ENCODE data around the gene PLXNA2. TPM values are rescaled to one million over a fixed set of nuclear protein-coding genes. Genes with fewer than 3 reads are reported as not detected.

Gene PLXNA2
- total and polyA plus RNA-seq, 2 donors (not counting 1 experiment from before 2014, with no cell fraction given), result 0.31 to 1.2 TPM

DNA sequence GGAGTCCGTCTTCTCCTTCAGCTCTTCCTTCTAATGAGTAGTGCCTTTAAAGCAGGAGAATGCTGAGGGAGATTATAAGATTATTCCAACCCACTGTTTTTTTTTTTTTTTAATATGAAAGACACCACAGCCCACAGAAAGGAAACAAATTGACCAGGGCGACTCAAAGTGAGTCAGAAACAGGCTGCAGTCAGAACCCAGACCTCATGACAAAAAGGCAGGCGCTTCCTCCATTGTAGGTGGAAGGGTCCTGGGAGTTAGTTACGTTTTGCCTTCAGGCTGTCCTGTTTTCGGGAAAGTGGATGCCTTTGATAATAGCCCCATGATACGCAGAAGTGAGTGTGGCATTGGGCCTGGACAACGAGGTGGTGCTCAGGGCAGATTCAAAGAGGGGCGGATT lies 21.0 kb downstream of the PLXNA2 start:
- Histone ChIP-seq H3K27me3 (replicated peaks in 1 of 4; ENCODE audit: control extremely low read depth in 1 of 4, control insufficient read depth in 3 of 4, insufficient read depth in 4 of 4, low read length in 3 of 4) (peaks cover 0 to 7% (median 0%) of the 10 kb centered on the region in 4 experiments), H3K4me3 (ENCODE audit: control extremely low read depth in 1 of 5, extremely low read depth in 1 of 5, insufficient read depth in 1 of 5, low read depth in 2 of 5, low read length in 4 of 5) (no peak overlapping the region), H3K9me3 (ENCODE audit: control extremely low read depth in 1 of 3, control insufficient read depth in 2 of 3, insufficient read depth in 1 of 3, low read length in 2 of 3) (no peaks in the 10 kb centered on the region), H2AFZ (ENCODE audit: insufficient read depth, low read depth, low read length, poor library complexity, severe bottlenecking) (no peak overlapping the region), H3K27ac (ENCODE audit: low read length in 2 of 2) (no peak overlapping the region), H3K79me2 (ENCODE audit: control insufficient read depth, insufficient read depth, low read length) (no peaks in the 10 kb centered on the region), H3K9ac (ENCODE audit: low read length) (no peak overlapping the region), H3K4me2 (replicated peaks; ENCODE audit: low read depth, low read length, poor library complexity, severe bottlenecking) (no peak overlapping the region), H4K20me1 (ENCODE audit: control insufficient read depth, insufficient read depth, low read length, poor library complexity, severe bottlenecking) (no peaks in the 10 kb centered on the region), H3K4me1 (ENCODE audit: control insufficient read depth in 2 of 2, insufficient read depth in 2 of 2, low read length in 2 of 2) (no peaks in the 10 kb centered on the region), H3K36me3 (replicated peaks in 1 of 2; ENCODE audit: control extremely low read depth in 1 of 2, control insufficient read depth in 1 of 2, extremely low read depth in 1 of 2, insufficient read depth in 2 of 2, low read length in 1 of 2) (no peaks in the 10 kb centered on the region)
- Mint-ChIP-seq H3K27ac (no peak overlapping the region), H3K4me1 (no peaks in the 10 kb centered on the region), H3K4me3 (no peak overlapping the region), H3K27me3 (peaks cover 21% of the 10 kb centered on the region), H3K9me3 (ENCODE audit: insufficient read depth) (no peaks in the 10 kb centered on the region)
- TF ChIP-seq EZH2 (IDR thresholded peaks at IDR 0.05; ENCODE audit: borderline replicate concordance, insufficient read depth, low read depth, low read length, poor library complexity, severe bottlenecking), result no peak
- TF ChIP-seq, protein P1, sequence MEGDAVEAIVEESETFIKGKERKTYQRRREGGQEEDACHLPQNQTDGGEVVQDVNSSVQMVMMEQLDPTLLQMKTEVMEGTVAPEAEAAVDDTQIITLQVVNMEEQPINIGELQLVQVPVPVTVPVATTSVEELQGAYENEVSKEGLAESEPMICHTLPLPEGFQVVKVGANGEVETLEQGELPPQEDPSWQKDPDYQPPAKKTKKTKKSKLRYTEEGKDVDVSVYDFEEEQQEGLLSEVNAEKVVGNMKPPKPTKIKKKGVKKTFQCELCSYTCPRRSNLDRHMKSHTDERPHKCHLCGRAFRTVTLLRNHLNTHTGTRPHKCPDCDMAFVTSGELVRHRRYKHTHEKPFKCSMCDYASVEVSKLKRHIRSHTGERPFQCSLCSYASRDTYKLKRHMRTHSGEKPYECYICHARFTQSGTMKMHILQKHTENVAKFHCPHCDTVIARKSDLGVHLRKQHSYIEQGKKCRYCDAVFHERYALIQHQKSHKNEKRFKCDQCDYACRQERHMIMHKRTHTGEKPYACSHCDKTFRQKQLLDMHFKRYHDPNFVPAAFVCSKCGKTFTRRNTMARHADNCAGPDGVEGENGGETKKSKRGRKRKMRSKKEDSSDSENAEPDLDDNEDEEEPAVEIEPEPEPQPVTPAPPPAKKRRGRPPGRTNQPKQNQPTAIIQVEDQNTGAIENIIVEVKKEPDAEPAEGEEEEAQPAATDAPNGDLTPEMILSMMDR (IDR thresholded peaks at IDR 0.05), result no peak
- CTCF ChIA-PET, result no interaction called here
- 76% methylated on average over 7 of the region's 8 CpGs for WGBS (ENCODE audit: insufficient coverage)
- intact Hi-C loops (cut with micrococcal nuclease), result no loop called here
- ATAC-seq (ENCODE audit: low read depth) (no peak), DNase-seq (no peak)
- POLR2A ChIA-PET, result no interaction called here

DNA sequence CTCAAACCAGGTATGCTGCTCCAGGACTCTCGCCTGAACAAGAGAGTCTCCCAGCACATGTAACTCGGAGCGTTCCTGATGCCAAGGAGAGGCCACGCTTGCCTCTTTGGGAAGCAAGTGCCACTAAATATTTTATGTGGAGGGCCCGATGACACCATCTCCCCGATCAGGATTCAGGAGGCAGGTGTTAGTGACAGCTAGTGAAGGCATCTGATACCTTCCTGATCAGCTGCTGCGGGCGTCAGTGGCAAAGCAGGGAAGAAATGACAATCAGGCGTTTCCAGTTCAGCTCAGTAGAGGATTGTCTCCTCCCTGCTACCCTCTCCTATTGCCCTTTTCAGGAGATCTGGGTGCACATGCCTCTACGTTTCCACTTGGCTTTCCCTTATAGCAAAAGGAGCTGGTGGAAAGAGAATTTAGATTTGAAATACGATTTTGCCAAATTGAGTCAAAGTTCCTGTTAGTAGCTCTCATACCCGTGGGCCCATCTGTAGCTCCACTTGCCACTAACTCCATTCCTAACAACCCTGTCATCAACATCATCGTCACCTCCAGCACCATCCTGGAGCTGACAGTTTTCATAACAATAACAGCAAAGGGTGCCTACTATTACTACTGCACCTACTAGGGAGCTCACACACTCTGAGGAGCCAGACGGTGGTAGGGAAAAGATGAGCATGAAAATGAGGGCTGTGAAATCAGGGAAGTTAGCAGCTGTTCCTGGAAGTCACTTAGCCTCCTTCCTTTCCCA lies 21.6 kb downstream of the PLXNA2 start:
- WGBS (ENCODE audit: insufficient coverage), result 93% methylated on average over 10 of the region's 14 CpGs
- Mint-ChIP-seq H3K27ac (no peak overlapping the region), H3K27me3 (peaks cover 21% of the 10 kb centered on the region), H3K9me3 (ENCODE audit: insufficient read depth) (no peaks in the 10 kb centered on the region), H3K4me3 (no peak overlapping the region), H3K4me1 (no peaks in the 10 kb centered on the region)
- Histone ChIP-seq H3K27me3 (replicated peaks in 1 of 4; ENCODE audit: control extremely low read depth in 1 of 4, control insufficient read depth in 3 of 4, insufficient read depth in 4 of 4, low read length in 3 of 4) (peaks cover 0 to 7% (median 0%) of the 10 kb centered on the region in 4 experiments), H3K27ac (ENCODE audit: low read length in 2 of 2) (no peak overlapping the region), H4K20me1 (ENCODE audit: control insufficient read depth, insufficient read depth, low read length, poor library complexity, severe bottlenecking) (no peaks in the 10 kb centered on the region), H3K4me2 (replicated peaks; ENCODE audit: low read depth, low read length, poor library complexity, severe bottlenecking) (no peak overlapping the region), H3K79me2 (ENCODE audit: control insufficient read depth, insufficient read depth, low read length) (no peaks in the 10 kb centered on the region), H3K4me3 (ENCODE audit: control extremely low read depth in 1 of 5, extremely low read depth in 1 of 5, insufficient read depth in 1 of 5, low read depth in 2 of 5, low read length in 4 of 5) (no peak overlapping the region), H3K36me3 (replicated peaks in 1 of 2; ENCODE audit: control extremely low read depth in 1 of 2, control insufficient read depth in 1 of 2, extremely low read depth in 1 of 2, insufficient read depth in 2 of 2, low read length in 1 of 2) (no peaks in the 10 kb centered on the region), H3K9me3 (ENCODE audit: control extremely low read depth in 1 of 3, control insufficient read depth in 2 of 3, insufficient read depth in 1 of 3, low read length in 2 of 3) (no peaks in the 10 kb centered on the region), H2AFZ (ENCODE audit: insufficient read depth, low read depth, low read length, poor library complexity, severe bottlenecking) (no peak overlapping the region), H3K4me1 (ENCODE audit: control insufficient read depth in 2 of 2, insufficient read depth in 2 of 2, low read length in 2 of 2) (no peaks in the 10 kb centered on the region), H3K9ac (ENCODE audit: low read length) (no peak overlapping the region)
- ATAC-seq (ENCODE audit: low read depth) (no peak), DNase-seq (no peak)
- intact Hi-C loops (cut with micrococcal nuclease), result no loop called here
- ChIA-PET CTCF (interaction anchor here (0.7 kb wide), 1 partner anchor 19 kb away, joined by 3 read pairs; no protein-coding TSS in a partner anchor), POLR2A (no interaction called here)
- TF ChIP-seq EZH2 (IDR thresholded peaks at IDR 0.05; ENCODE audit: borderline replicate concordance, insufficient read depth, low read depth, low read length, poor library complexity, severe bottlenecking), result no peak
- TF ChIP-seq, protein P1 (IDR thresholded peaks at IDR 0.05), result no peak
